Measurements from ENCODE around the gene HJV. TPM values are rescaled to one million over a fixed set of nuclear protein-coding genes. Genes with fewer than 3 reads are reported as not detected.

Gene HJV
- total RNA-seq, 1 experiment from 2014 or later, result not detected

DNA sequence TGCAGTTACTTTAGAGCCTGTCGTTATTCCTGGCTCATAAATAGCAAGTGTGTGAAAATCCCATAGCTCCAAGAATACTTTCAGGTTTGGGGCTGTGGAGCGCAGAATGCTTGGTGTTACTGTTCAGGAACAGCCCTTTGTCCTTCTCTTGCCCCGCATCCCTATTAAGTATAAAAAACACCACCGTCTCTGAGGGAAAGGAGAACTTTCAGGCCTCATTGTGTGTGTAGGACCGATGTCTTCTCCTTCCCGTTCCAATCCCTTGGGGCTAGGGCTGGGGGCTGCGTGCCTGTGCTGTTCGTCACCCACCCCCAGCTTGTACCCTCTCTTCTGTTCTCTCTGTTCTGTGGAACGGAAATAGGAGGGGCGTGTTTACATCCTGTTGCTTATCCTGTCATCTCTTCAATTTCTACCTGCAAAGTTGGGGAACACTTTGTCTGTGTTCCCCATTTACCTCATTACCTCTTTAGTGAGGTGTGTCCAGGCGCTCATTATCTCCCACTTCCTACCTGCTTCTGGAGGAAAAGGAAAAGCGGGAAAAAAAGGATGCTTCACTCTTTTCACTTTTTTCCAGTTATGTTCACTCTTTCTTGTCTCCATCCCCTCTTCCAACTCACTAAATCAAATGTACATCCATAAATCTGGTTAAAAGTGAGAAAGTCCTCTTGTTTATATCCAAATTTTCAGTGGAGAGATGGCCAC is 24.4 kb downstream of the HJV start:
- intact Hi-C loops (cut with micrococcal nuclease), result no loop called here
- BruUV-seq (replicated peaks), result TSS peak; percentile 50
- DNase-seq (no peak), ATAC-seq (peak; percentile 14)
- Histone ChIP-seq H3K27me3 (ENCODE audit: low read length) (no peaks in the 10 kb centered on the region), H3K27ac (ENCODE audit: low read length) (peak overlapping the region; percentile 66), H3K4me2 (ENCODE audit: low read length) (peak overlapping the region; percentile 98), H3K79me2 (ENCODE audit: low read length) (peaks cover 44% of the 10 kb centered on the region), H3F3A (ENCODE audit: low read length, unreplicated experiment) (peaks cover 9% of the 10 kb centered on the region), H2AFZ (ENCODE audit: low read length) (peak overlapping the region; percentile 98), H3K9me2 (replicated peaks; ENCODE audit: low read length) (no peaks in the 10 kb centered on the region), H3K4me3 (ENCODE audit: low read length) (peak overlapping the region; percentile 99), H3K4me1 (ENCODE audit: insufficient read depth, low read length) (peaks cover 47% of the 10 kb centered on the region), H4K20me1 (ENCODE audit: low read length) (peaks cover 34% of the 10 kb centered on the region), H3K36me3 (ENCODE audit: low read depth, low read length) (peaks cover 34% of the 10 kb centered on the region), H3K9me3 (ENCODE audit: low read length) (no peaks in the 10 kb centered on the region), H3K9ac (ENCODE audit: low read length) (peak overlapping the region; percentile 94)
- POLR2A ChIA-PET (ENCODE audit: unreplicated experiment), result interaction anchor here (0.7 kb wide), 1 partner anchor 132 kb away, joined by 9 read pairs; no protein-coding TSS in a partner anchor
- CTCF ChIA-PET, result interaction anchor here (0.7 kb wide), 1 partner anchor 10 kb away, joined by 3 read pairs; no protein-coding TSS in a partner anchor
- TF ChIP-seq EZH2phosphoT487 (IDR thresholded peaks at IDR 0.05; ENCODE audit: borderline replicate concordance, low read length) (no peak), EZH2 (IDR thresholded peaks at IDR 0.05; ENCODE audit: low read length, unreplicated experiment) (no peak)
- TF ChIP-seq, protein P1, sequence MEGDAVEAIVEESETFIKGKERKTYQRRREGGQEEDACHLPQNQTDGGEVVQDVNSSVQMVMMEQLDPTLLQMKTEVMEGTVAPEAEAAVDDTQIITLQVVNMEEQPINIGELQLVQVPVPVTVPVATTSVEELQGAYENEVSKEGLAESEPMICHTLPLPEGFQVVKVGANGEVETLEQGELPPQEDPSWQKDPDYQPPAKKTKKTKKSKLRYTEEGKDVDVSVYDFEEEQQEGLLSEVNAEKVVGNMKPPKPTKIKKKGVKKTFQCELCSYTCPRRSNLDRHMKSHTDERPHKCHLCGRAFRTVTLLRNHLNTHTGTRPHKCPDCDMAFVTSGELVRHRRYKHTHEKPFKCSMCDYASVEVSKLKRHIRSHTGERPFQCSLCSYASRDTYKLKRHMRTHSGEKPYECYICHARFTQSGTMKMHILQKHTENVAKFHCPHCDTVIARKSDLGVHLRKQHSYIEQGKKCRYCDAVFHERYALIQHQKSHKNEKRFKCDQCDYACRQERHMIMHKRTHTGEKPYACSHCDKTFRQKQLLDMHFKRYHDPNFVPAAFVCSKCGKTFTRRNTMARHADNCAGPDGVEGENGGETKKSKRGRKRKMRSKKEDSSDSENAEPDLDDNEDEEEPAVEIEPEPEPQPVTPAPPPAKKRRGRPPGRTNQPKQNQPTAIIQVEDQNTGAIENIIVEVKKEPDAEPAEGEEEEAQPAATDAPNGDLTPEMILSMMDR (conservative IDR thresholded peaks at IDR 0.05; ENCODE audit: low read depth, low read length), result no peak

DNA sequence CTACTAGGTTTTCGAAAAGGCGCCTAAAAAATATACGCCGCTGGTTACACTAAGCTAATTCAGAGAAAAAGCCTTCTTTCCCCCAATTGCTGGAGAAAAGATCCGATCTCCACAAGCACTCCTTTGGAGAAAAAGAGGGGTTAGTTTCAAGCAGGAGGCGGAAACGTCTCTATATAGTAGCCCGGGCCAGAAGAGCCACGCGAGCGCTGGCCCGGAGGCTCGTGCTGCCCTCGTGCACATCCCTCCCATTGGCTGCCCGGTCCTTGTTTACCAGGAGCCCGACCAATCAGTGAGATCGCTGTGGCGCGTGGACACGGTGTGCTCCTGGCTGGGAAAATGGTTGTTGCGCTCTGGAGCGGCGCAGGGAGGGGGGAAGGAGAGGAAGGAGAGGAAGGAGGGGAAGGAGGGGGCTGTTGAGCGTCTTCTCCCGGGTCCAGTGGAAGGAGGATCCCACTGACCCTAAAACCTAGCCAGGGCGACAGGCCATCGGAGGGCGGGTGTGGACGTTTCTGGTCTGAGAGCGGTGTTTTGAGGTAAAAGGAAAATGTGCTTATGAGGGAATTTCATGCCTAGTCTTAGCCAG is 25.0 kb downstream of the HJV start, which contains the start of gene TXNIP:
TSS of gene TXNIP (minus strand) at position 147 of the 583 bp plus-strand sequence. CDS start 313 bp downstream, outside the sequence.
- H2AFZ ChIP-seq (ENCODE audit: low read length), result peak within 1 kb of the TSS; percentile 98
- CTCF ChIA-PET, result no interaction called here
- DNase-seq (peak; percentile 98), ATAC-seq (peak; percentile 94)
- H3K27me3 ChIP-seq (ENCODE audit: low read length), result no peaks in the 10 kb centered on the region
- peaks cover 9% of the 10 kb centered on the region for H3F3A ChIP-seq (ENCODE audit: low read length, unreplicated experiment)
- H3K4me3 ChIP-seq (ENCODE audit: low read length), result peak within 1 kb of the TSS; percentile 99
- peak within 1 kb of the TSS; percentile 98 for H3K4me2 ChIP-seq (ENCODE audit: low read length)
- peaks cover 34% of the 10 kb centered on the region for H4K20me1 ChIP-seq (ENCODE audit: low read length)
- no TSS peak for BruUV-seq (replicated peaks)
- no peak for TF ChIP-seq EZH2 (IDR thresholded peaks at IDR 0.05; ENCODE audit: low read length, unreplicated experiment)
- 0 out of 2 replicates have a peak, but pooled peaks have one; percentile 56 for TF ChIP-seq EZH2phosphoT487 (IDR thresholded peaks at IDR 0.05; ENCODE audit: borderline replicate concordance, low read length)
- H3K9me2 ChIP-seq (replicated peaks; ENCODE audit: low read length), result no peaks in the 10 kb centered on the region
- POLR2A ChIA-PET (ENCODE audit: unreplicated experiment), result interaction anchor here (0.7 kb wide), 1 partner anchor 132 kb away, joined by 9 read pairs; no protein-coding TSS in a partner anchor
- peak within 1 kb of the TSS; percentile 66 for H3K27ac ChIP-seq (ENCODE audit: low read length)
- H3K79me2 ChIP-seq (ENCODE audit: low read length), result peaks cover 44% of the 10 kb centered on the region
- H3K4me1 ChIP-seq (ENCODE audit: insufficient read depth, low read length), result peaks cover 46% of the 10 kb centered on the region
- no peaks in the 10 kb centered on the region for H3K9me3 ChIP-seq (ENCODE audit: low read length)
- peak within 1 kb of the TSS; percentile 94 for H3K9ac ChIP-seq (ENCODE audit: low read length)
- peaks cover 34% of the 10 kb centered on the region for H3K36me3 ChIP-seq (ENCODE audit: low read depth, low read length)
- intact Hi-C loops (cut with micrococcal nuclease), result loop anchor here (1.0 kb wide), 1 partner anchor 17 kb away; no protein-coding TSS in a partner anchor

DNA sequence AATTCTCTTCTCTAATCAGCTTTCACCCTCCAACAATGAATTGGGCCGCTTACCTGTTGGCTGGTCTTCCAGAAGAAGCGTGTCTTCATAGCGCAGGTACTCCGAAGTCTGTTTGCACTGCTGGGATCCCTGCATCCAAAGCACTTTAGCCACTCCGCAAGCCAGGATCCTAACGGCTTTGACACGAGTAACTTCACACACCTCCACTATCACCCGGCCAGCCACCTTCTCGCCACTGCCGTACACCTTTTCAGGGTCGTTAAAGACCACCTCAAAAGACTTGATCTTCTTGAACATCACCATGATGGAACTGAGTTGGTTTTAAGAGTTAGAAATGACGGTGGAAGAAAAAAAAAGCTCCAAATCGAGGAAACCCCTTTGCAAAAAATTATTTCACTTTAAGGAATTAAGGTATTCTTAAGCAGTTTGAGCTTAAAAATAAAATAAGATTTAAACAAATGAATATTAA is 25.5 kb downstream of the HJV start:
- peaks cover 42% of the 10 kb centered on the region for H3K4me1 ChIP-seq (ENCODE audit: insufficient read depth, low read length)
- POLR2A ChIA-PET (ENCODE audit: unreplicated experiment), result no interaction called here

More for the DNA sequence above, 25.5 kb downstream of the HJV start:
- Histone ChIP-seq H3K27ac (ENCODE audit: low read length) (peak overlapping the region; percentile 66), H3K4me3 (ENCODE audit: low read length) (peak overlapping the region; percentile 99), H3K27me3 (ENCODE audit: low read length) (no peaks in the 10 kb centered on the region), H3K79me2 (ENCODE audit: low read length) (peaks cover 44% of the 10 kb centered on the region), H3F3A (ENCODE audit: low read length, unreplicated experiment) (peaks cover 9% of the 10 kb centered on the region), H3K9ac (ENCODE audit: low read length) (peak overlapping the region; percentile 94), H3K9me2 (replicated peaks; ENCODE audit: low read length) (no peaks in the 10 kb centered on the region), H3K4me2 (ENCODE audit: low read length) (peak overlapping the region; percentile 98), H2AFZ (ENCODE audit: low read length) (peak overlapping the region; percentile 98), H3K9me3 (ENCODE audit: low read length) (no peaks in the 10 kb centered on the region), H3K36me3 (ENCODE audit: low read depth, low read length) (peaks cover 34% of the 10 kb centered on the region), H4K20me1 (ENCODE audit: low read length) (peaks cover 34% of the 10 kb centered on the region)
- intact Hi-C loops (cut with micrococcal nuclease), result loop anchor here (1.0 kb wide), 1 partner anchor 17 kb away; no protein-coding TSS in a partner anchor
- TF ChIP-seq, protein P1 (conservative IDR thresholded peaks at IDR 0.05; ENCODE audit: low read depth, low read length), result no peak
- no peak for TF ChIP-seq EZH2 (IDR thresholded peaks at IDR 0.05; ENCODE audit: low read length, unreplicated experiment)
- BruUV-seq (replicated peaks), result TSS peak; percentile 71
- CTCF ChIA-PET, result no interaction called here
- ATAC-seq (peak; percentile 25; the same call in 1 of the 2 replicates), DNase-seq (peak; percentile 26)
